Activated CD8-positive, alpha-beta T cell treated with anti-CD3 and anti-CD28 coated beads, Interleukin-2, amount 10 ng/mL, durations not matched to agents 7 days and 5 days (primary cell): ENCODE measurements around the gene CMYA5. TPM values are rescaled to one million over a fixed set of nuclear protein-coding genes. Genes with fewer than 3 reads are reported as not detected.
A peak's percentile ranks its signal among the peaks of the same experiment; 100 is the strongest.
"Not testable (repeated sequence)": the region's sequence is repeated elsewhere in the genome, so short reads cannot be mapped to it uniquely, and the experiment has no call there.

Experiments
- ATAC-seq: fragments of 150-1000 bp; cut with Tn5 transposase; one replicate; pipeline ENCODE4 v1.10.0; 2021; ENCODE audit warnings: moderate library complexity
- CTCF ChIA-PET: fragments of 350-600 bp; sonication (Branson Sonifier 250); formaldehyde crosslinking; loops from one replicate; lab custom pipeline; 2021; ENCODE audit warnings: antibody characterized with exemption; lab: Charles Lee
- POLR2A ChIA-PET: fragments of 350-600 bp; sonication (Branson Sonifier 250); formaldehyde crosslinking; loops from one replicate; lab custom pipeline; 2021; ENCODE audit warnings: antibody characterized with exemption; lab: Charles Lee
- DNase-seq: peaks from one replicate; pipeline ENCODE4 v3.0.0-alpha.2; 2020
- H3K27ac Mint-ChIP-seq: one replicate; pipeline ENCODE4 v1.8.0; 2021; ENCODE audit warnings: mild to moderate bottlenecking, mixed read lengths
- H3K27me3 Mint-ChIP-seq: one replicate; pipeline ENCODE4 v1.8.0; 2021; ENCODE audit warnings: low read depth, mixed read lengths
- H3K36me3 Mint-ChIP-seq: one replicate; pipeline ENCODE4 v1.8.0; 2021; ENCODE audit warnings: low read depth, mixed read lengths
- H3K4me1 Mint-ChIP-seq: one replicate; pipeline ENCODE4 v1.8.0; 2021; ENCODE audit warnings: low read depth, mixed read lengths
- H3K4me3 Mint-ChIP-seq: one replicate; pipeline ENCODE4 v1.8.0; 2021; ENCODE audit warnings: mild to moderate bottlenecking, mixed read lengths
- H3K9me3 Mint-ChIP-seq: one replicate; pipeline ENCODE4 v1.8.0; 2022; ENCODE audit warnings: mixed read lengths; ENCODE audit not compliant: insufficient read depth
- total RNA-seq, 2 experiments: library from RNA; stranded (reverse); gene quantifications; one replicate each; pipeline ENCODE4 v1.2.3, GENCODE V29; 2021

The CMYA5 gene
- total RNA-seq, 2 experiments from 2014 or later: 0.18 to 0.40 TPM

- peaks cover 15% of the 10 kb centered on the region for H3K27me3 Mint-ChIP-seq
- ATAC-seq (no peak), DNase-seq (no peak)
- H3K27ac Mint-ChIP-seq: no peak overlapping the region
- no peaks in the 10 kb centered on the region for H3K9me3 Mint-ChIP-seq
- peaks cover 32% of the 10 kb centered on the region for H3K4me1 Mint-ChIP-seq
- CTCF ChIA-PET: interaction anchor here (1.2 kb wide), 1 partner anchor 104 kb away, joined by 3 read pairs; no protein-coding TSS in a partner anchor
- H3K36me3 Mint-ChIP-seq: no peaks in the 10 kb centered on the region
- no peak overlapping the region for H3K4me3 Mint-ChIP-seq
- POLR2A ChIA-PET: no interaction called here
These were observed 64.4 kb downstream of the CMYA5 start for GRCh38 chr5:79753877-79754645.

- H3K9me3 Mint-ChIP-seq: no peaks in the 10 kb centered on the region
- no peak overlapping the region for H3K27ac Mint-ChIP-seq
- ChIA-PET CTCF (no interaction called here), POLR2A (no interaction called here)
- H3K27me3 Mint-ChIP-seq: peaks cover 10% of the 10 kb centered on the region
- H3K36me3 Mint-ChIP-seq: no peaks in the 10 kb centered on the region
- no peak for DNase-seq
- peaks cover 34% of the 10 kb centered on the region for H3K4me1 Mint-ChIP-seq
- ATAC-seq: no peak
- H3K4me3 Mint-ChIP-seq: no peak overlapping the region
These were observed 65.4 kb downstream of the CMYA5 start for GRCh38 chr5:79754865-79755555.

- POLR2A ChIA-PET: no interaction called here
- Mint-ChIP-seq H3K36me3 (peaks cover 3% of the 10 kb centered on the region), H3K27ac (peak overlapping the region; percentile 43), H3K4me1 (peaks cover 39% of the 10 kb centered on the region), H3K27me3 (peaks cover 5% of the 10 kb centered on the region), H3K4me3 (no peak overlapping the region), H3K9me3 (no peaks in the 10 kb centered on the region)
- DNase-seq (peak; percentile 47), ATAC-seq (peak; percentile 65)
- CTCF ChIA-PET: no interaction called here
These were observed 66.4 kb downstream of the CMYA5 start for GRCh38 chr5:79756076-79756475.

GRCh38 chr5:79759436-79759835, 69.8 kb downstream of the CMYA5 start:
- POLR2A ChIA-PET: no interaction called here
- DNase-seq (no peak), ATAC-seq (no peak)
- H3K4me3 Mint-ChIP-seq: no peak overlapping the region
- H3K27me3 Mint-ChIP-seq: peaks cover 3% of the 10 kb centered on the region
- no peak overlapping the region for H3K27ac Mint-ChIP-seq
- no peaks in the 10 kb centered on the region for H3K9me3 Mint-ChIP-seq
- CTCF ChIA-PET: no interaction called here
- peaks cover 3% of the 10 kb centered on the region for H3K36me3 Mint-ChIP-seq
- peaks cover 38% of the 10 kb centered on the region for H3K4me1 Mint-ChIP-seq

GRCh38 chr5:79759848-79760247, 70.2 kb downstream of the CMYA5 start:
- ChIA-PET CTCF (no interaction called here), POLR2A (no interaction called here)
- Mint-ChIP-seq H3K9me3 (no peaks in the 10 kb centered on the region), H3K27me3 (peaks cover 4% of the 10 kb centered on the region), H3K4me1 (peaks cover 34% of the 10 kb centered on the region), H3K36me3 (peaks cover 3% of the 10 kb centered on the region), H3K27ac (no peak overlapping the region), H3K4me3 (no peak overlapping the region)
- DNase-seq (no peak), ATAC-seq (no peak)

- POLR2A ChIA-PET: no interaction called here
- ATAC-seq (no peak), DNase-seq (no peak)
- Mint-ChIP-seq H3K36me3 (peaks cover 3% of the 10 kb centered on the region), H3K9me3 (no peaks in the 10 kb centered on the region), H3K4me1 (peaks cover 15% of the 10 kb centered on the region), H3K27me3 (peaks cover 6% of the 10 kb centered on the region), H3K4me3 (no peak overlapping the region), H3K27ac (no peak overlapping the region)
- CTCF ChIA-PET: interaction anchor here (3.2 kb wide), 1 partner anchor 12 kb away, joined by 14 read pairs; no protein-coding TSS in a partner anchor
These were observed 73.3 kb downstream of the CMYA5 start for GRCh38 chr5:79762929-79763328.

GRCh38 chr5:79764147-79764546, 74.5 kb downstream of the CMYA5 start:
- ATAC-seq, H3K9me3 Mint-ChIP-seq, H3K27ac Mint-ChIP-seq, H3K4me3 Mint-ChIP-seq, POLR2A ChIA-PET, H3K4me1 Mint-ChIP-seq, H3K36me3 Mint-ChIP-seq, DNase-seq: not testable (repeated sequence)
- H3K27me3 Mint-ChIP-seq: peaks cover 11% of the 10 kb centered on the region
- CTCF ChIA-PET: interaction anchor here (3.2 kb wide), 1 partner anchor 10 kb away, joined by 14 read pairs; no protein-coding TSS in a partner anchor

GRCh38 chr5:79771387-79771786, 81.8 kb downstream of the CMYA5 start:
- Mint-ChIP-seq H3K27ac (no peak overlapping the region), H3K27me3 (peaks cover 5% of the 10 kb centered on the region), H3K36me3 (no peaks in the 10 kb centered on the region), H3K9me3 (peaks cover 4% of the 10 kb centered on the region), H3K4me1 (peaks cover 12% of the 10 kb centered on the region), H3K4me3 (no peak overlapping the region)
- ATAC-seq (no peak), DNase-seq (no peak)
- POLR2A ChIA-PET: no interaction called here
- CTCF ChIA-PET: no interaction called here

- DNase-seq: no peak
- Mint-ChIP-seq H3K27ac (no peak overlapping the region), H3K4me1 (peaks cover 12% of the 10 kb centered on the region), H3K36me3 (no peaks in the 10 kb centered on the region), H3K9me3 (peaks cover 4% of the 10 kb centered on the region), H3K4me3 (no peak overlapping the region), H3K27me3 (peaks cover 5% of the 10 kb centered on the region)
- ChIA-PET POLR2A (no interaction called here), CTCF (interaction anchor here (1.4 kb wide), 1 partner anchor 40 kb away, joined by 3 read pairs; no protein-coding TSS in a partner anchor)
- no peak for ATAC-seq
These were observed 83.0 kb downstream of the CMYA5 start for GRCh38 chr5:79772651-79773050.

- H3K4me1 Mint-ChIP-seq: peaks cover 12% of the 10 kb centered on the region
- H3K4me3 Mint-ChIP-seq: no peak overlapping the region
- no peak overlapping the region for H3K27ac Mint-ChIP-seq
- no peaks in the 10 kb centered on the region for H3K36me3 Mint-ChIP-seq
- H3K9me3 Mint-ChIP-seq: peaks cover 4% of the 10 kb centered on the region
- POLR2A ChIA-PET: no interaction called here
- H3K27me3 Mint-ChIP-seq: peaks cover 4% of the 10 kb centered on the region
- DNase-seq (no peak), ATAC-seq (no peak)
- CTCF ChIA-PET: interaction anchor here (1.4 to 2.9 kb wide), 6 partner anchors 11 to 92 kb away, joined by 3 to 22 read pairs (median 5); no protein-coding TSS in a partner anchor
These were observed 84.0 kb downstream of the CMYA5 start for GRCh38 chr5:79773612-79774011.

- H3K36me3 Mint-ChIP-seq: no peaks in the 10 kb centered on the region
- DNase-seq (peak; percentile 44), ATAC-seq (peak; percentile 36)
- H3K4me1 Mint-ChIP-seq: peaks cover 12% of the 10 kb centered on the region
- ChIA-PET CTCF (interaction anchor here (0.8 to 2.9 kb wide), 11 partner anchors 9 to 93 kb away, joined by 3 to 22 read pairs (median 4); no protein-coding TSS in a partner anchor), POLR2A (no interaction called here)
- H3K9me3 Mint-ChIP-seq: peaks cover 4% of the 10 kb centered on the region
- no peak overlapping the region for H3K4me3 Mint-ChIP-seq
- no peaks in the 10 kb centered on the region for H3K27me3 Mint-ChIP-seq
- peak overlapping the region; percentile 22 for H3K27ac Mint-ChIP-seq
These were observed 84.7 kb downstream of the CMYA5 start for GRCh38 chr5:79774171-79774854.
